ENCODE data around the gene MAPKAPK2.

- TF ChIP-seq CTCF (IDR thresholded peaks at IDR 0.05): no peak
- TF ChIP-seq POLR2AphosphoS5 (IDR thresholded peaks at IDR 0.05): no peak
Observed at GRCh38 chr1:206661161-206661820, 23.4 kb upstream of the MAPKAPK2 start.
